Activated T-cell treated with anti-CD3 and anti-CD28 coated beads, Interleukin-2, amount 50 U/mL, for 1 hour (primary cell): ENCODE results near the gene INCENP.
"Not testable (repeated sequence)": the region's sequence is repeated elsewhere in the genome, so short reads cannot be mapped to it uniquely, and the experiment has no call there.

Experiments
- DNase-seq: peaks from one replicate; pipeline ENCODE4 v3.0.0-alpha.2; 2020

The INCENP gene

DNA sequence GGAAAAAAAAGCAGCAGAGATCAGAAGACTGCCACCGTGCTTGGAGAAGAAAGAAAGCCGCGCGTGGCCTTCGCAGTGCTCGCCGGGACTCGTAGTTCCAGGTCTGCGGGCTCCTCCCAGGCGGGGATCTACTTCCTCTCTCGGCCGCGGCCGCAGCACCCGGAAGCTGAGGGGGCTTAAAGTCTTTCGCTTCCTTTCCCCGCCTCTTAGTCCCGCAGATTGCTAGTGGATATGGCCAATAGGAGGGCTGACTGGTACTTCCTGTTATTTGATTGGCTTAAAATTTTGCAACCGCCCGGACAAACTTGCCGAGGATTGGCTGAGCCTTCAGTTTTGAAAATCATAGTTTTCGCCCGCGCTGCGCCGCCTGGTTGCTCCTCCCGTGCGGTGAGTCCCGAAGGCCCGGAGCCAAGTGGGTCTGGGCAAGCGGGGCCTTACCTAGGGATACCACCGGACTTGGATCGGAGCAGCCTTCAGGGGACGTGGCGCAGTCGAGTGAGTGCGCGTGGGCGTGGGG lies at the start of gene INCENP:
Gene INCENP, plus strand, starts transcription at position 343 of the 517 bp plus-strand sequence. CDS start 4,151 bp downstream, outside the sequence.
- peak; percentile 89 for DNase-seq

DNA sequence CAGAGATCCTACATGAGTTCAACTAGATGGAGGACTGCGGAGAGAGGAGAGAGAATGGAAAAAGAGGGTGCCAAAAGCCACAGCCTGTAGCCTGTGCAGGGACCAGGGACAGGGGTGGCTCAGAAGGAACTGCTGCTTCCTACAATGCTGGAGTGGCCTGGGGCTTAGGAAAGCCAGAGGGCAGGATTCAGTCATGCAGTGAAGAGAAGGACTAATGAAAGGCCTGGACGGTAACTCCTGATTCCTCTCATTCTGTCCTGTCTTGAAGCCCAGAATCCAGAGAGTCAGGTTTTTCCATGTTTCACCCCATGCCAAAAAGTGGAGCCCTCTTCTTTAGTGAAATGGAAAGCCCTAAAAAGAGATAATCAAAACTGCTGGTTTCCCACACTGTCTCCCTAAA lies 48.4 kb upstream of the INCENP start:
- DNase-seq, result no peak

DNA sequence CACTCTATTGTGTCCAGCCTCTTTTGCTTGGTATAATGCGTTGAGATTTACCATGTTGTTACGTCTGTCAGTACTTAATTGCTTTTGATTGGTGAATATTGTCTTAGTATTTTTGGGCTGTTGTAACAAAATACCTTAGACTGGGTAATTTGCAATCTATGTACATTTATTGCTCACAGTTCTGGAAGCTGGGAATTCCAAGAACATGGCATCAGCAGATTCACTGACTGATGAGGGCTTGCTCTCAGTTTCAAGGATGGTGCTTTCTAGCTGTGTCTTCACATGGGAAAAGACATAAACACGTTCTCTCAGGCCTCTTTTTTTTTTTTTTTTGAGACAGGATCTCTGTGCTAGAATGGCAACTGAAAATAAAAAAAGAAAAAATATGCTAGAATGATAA lies 46.7 kb upstream of the INCENP start:
- DNase-seq, result no peak

DNA sequence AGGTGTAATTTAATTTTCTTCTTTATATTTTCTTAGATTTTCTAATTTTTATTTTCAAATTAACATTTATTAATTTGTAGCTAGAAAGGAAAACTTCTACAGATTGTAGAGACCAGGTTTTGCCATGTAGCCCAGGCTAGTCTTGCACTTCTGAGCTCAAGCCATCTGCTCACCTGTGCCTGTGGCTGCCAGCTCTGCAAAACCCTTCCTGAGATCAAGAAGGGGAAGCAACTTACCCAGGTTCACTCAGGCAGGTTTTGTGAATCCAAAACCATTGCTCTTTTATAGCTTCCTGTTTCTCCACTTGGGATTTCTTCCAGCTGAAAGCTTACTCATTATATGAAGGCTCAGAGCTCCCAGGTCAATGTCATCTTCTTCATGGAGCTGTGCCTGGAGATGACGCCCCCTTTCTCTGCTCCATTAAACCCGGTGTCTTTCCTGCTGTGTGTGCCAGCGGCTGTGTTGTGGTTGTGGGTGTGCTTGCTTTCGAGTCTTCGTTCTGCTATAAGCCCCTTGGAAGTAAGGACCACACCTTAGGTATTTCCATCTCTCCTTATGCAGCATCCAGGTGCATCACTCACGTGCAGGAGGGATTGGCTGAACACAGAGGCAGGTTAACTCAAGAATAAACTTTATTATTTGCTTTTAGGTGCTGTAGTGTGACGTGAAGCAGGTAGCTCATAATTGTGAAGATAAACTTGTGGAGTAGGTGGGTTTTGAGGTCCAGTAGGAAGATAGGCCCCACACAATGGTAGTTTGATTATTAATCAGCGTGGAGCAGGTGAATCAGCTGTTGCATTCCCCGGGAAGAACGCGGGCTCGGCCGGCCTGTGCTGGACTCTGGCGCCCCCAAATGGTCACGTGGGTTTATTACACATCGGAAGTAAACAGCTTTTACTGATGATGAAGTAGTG lies 42.2 kb upstream of the INCENP start:
- DNase-seq, result peak; percentile 84

DNA sequence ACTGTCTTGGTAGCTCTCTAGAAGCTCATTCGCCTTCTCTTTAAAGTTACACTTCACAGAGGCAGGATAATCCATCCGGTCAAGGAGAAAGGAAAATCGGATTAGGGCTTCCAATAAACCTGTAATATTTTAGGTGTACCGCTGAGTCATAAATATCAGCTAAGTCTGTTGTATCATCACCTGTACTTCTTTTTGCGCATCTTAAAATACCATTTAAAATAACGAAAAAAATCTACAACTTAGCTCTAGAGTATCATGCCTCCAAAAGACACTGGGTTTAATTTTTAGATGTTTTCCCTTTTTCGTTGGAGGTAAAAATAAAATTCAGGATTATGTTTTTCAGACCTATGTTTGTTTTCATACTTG lies 41.5 kb upstream of the INCENP start:
- DNase-seq, result no peak

DNA sequence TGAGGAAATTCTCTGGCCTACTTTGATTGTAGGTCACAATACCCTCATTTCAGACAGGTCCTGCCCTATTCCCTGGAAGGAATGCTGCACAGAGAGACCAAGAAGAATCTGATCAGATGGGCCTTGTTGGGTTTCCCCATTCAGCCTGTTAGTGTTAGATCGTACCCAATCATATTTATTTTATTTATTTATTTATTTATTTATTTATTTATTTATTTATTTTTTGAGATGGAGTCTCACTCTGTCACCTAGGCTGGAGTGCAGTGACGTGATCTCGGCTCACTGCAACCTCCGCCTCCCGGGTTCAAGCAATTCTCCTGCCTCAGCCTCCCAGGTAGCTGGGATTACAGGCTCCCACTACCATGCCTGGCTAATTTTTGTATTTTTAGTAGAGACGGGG lies 39.0 kb upstream of the INCENP start:
- not testable (repeated sequence) for DNase-seq

DNA sequence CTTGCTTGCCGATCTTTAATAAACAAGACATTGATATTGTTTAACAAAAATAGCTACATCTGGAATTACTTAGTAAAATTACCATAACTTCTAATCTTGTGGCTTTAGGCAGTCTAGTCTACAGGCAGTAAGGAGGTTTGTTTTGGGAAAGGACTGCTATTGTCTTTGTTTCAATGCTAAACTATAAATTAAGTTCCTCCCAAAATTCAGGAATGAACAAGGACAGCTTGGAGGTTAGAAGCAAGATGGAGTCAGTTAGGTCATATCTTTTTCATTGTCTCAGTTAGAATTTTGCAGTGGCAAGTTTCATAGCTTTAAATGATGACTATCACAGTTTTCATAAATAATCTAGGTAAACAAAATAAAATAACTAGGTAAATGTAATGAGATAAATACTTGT lies 36.1 kb upstream of the INCENP start:
- DNase-seq, result no peak

DNA sequence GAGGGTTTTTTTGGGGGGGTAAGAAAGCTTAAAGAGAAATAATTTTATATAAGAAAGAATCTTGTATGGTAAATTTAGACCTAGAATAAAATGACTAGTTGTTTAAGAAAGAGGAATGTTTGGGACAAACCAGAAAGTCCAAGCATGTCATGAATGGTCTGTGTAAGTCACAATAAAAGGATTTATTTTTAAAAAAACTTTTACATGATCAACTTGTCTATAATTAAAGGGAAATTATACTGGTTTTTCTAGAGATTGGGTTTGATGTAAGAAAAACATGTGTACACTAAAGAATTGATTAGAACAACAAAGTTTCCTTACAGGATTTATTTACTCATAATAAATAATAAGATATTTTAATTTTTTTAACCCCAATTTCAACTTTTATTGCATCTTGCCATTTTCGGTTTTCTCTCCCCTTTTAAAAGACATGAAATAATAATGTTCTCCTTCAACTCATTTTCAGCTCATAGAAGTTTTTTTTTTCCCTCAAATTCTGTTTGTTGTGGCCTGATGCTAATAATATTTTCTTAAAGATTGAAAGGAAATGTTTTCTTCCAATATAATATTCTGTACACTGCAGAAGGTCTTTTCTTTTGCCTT lies 35.4 kb upstream of the INCENP start:
- DNase-seq, result no peak

DNA sequence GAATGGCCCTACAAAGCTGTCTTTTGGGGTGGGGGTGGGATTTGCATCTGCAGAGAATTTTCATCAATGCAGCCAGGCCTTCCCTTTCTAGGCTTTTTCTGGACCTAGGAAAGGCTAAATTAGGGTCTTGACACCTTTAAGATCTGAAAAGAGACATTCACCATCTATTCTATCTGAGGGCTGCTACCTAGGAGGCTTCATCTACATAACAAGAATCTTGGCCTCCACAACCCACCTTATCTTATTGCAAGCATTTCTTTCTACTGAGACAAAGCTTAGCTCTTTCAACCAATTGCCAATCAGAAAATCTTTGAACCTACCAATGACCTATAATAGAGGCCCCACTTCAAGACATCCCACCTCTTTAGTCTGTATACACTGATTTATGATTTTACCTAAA lies 20.7 kb upstream of the INCENP start:
- no peak for DNase-seq

DNA sequence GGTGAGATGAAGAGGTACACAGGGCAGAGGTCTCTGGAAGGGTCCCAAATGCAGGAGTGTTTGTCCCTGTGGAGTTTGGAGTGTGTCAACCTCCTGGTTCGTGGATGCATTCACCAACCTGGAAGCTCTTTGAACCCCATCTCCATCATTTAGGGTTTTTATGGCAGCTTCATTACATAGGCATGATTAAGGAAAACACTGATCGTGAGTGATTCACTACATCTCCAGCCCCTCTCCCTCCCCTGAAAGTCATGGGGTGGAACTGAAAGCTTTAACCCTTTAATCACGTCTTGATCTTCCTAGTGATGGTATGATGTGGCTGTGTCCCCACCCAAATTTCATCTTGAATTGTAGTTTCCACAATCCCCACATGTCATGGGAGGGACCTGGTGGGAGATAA lies 19.8 kb upstream of the INCENP start:
- no peak for DNase-seq

DNA sequence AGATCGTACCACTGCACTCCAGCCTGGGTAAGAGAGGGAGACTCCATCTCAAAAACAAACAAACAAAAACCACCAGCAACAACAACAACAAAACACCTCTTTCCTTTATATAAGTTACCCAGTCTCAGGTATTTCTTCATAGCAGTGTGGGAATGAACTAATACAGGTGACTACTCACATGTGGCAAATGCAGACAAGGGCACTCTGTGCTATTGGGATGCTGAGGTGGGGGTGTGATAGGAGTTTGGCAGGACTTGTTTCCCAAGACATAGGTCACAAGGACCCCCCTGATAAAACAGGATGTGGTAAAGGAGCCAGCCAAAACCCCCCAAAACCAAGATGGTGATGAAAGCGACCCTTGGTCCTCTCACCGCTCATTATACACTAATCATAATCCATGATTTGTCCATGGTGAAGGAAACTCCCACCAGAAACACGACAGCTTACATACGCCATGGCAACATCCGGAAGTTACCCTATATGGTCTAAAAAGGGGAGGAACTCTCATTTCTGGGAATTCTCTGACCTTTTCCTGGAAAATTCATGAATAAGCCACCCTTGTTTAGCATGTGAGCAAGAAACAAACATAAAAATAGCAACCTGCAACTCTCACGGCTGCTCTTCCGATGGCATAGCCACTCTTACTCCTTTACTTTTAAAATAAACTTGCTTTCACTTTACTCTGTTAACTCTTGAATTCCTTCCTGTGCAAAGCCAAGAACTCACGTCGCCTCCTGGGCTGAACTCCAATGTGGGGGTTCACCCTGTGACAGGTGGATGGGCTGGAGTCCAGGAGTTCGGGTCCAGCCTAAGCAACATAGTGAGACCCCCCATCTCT lies 18.8 kb upstream of the INCENP start:
- DNase-seq, result no peak

DNA sequence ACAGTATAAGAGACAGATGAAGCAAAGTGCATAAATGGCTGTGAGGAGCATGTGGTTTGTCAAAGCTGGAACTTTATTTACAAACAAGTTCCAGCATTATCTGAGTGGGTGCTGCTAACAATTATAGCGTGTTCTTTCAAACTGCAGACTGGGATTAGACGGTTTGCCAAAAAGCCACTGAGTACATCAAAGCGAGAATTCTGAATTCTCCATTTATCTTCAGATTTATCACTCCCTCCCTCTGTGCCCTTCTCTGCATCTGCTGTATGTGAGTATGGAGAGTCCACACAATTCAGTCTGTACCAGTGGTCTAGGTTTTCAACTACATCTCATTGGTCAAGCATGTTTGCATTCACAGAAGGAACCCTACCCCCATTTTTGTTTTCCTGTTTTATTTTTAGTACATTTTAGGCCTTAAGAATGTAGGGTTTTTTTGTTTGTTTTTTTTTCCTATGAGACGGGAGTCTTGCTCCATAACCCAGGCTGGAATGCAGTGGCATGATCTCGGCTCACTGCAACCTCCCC lies 18.1 kb upstream of the INCENP start:
- no peak for DNase-seq

DNA sequence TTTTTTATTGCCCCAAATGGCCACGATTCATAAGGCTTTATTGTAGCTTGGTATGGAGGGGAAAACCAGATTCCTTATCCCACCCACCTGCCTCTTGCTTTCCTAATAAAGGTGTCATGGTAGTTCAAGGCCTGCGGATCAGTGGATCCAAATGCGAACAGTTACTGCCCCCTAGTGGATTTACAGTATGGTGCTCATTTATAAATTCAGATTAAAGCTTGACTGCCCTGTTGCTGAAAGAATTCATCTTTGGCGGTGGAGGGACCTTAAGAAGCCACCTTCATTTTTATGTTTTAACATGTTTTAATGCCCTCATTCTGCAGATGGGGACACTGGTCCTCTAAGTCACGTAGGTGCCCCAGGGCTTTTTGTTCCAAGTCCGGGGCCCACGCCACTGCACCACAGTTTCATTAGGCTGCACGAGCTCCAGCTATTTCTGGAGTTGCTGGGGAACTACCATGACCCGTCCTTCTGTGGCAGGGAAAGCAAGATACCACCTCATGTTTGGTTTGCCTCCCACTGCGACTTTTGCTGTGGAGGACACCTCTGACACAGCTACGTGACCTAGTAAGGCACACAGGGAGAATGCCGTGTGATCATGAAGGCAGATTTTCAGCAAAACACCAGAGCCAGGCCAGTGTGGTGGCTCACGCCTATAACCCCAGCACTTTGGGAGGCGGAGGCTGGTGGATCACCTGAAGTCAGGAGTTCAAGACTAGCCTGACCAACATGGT lies 15.6 kb upstream of the INCENP start:
- DNase-seq, result no peak

DNA sequence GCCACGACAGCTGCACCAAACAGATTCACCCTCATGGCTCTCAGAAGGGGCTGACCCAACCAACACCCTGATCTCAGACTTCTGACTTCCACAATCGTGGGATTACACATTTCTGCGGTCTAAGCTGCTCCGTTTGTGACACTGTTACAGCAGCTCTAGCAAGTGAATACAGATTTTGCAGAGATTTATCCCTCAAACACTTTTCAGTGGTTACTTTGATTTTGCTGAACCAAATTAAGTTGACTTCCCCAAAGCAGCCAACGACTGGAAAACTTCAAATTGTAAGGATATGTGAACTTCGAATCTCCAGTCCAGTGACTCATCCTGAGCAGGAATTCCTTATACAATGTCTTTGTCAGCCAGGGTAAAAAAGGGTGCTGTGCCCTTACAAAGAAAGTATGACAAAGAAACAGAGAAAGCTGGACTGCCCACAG lies 14.8 kb upstream of the INCENP start:
- no peak for DNase-seq

DNA sequence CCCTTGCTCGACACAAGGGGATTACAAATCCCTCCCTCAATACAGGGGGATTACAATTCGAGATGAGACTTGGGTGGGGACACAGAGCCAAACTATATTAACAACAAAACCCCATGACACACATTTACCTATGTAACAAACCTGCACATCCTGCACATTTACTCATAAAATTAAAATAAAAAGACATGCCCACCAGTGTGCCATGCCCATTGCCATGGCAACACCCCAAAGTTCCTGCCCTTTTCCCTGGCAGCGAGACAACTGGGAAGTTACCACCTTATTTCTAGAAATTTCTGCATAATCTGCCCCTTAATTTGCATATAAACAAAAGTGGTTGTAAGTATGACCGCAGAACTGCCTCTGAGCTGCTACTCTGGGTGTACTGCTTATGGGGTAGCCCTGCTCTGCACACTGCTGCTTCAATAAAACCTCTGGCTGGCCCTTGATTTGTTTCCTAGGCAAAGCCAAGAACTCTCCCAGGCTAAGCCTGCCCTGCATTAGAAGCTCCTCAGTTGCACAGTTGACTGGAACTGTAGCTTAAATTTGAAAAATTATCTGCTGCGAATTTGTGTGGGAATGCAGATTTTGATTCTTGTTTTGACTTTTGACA lies 8.6 kb upstream of the INCENP start:
- no peak for DNase-seq

DNA sequence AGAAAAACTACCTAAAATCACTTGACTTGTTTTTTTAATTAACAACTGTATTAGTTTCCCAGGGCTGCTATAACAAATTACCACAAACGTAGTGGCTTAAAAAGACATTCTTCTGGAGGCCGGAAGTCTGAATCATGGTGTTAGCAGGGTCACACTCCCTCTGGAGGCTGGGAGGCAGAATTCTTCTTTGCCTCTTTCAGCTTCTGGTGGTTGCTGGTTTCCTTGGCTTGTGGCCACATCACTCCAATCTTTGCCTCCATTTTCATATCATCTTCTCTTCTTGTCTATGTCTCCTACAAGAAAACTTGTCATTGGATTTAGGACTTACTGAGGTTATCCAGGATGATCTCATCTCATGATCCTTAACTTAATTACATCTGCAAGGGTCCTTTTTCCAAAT lies 7.4 kb upstream of the INCENP start:
- DNase-seq, result no peak

DNA sequence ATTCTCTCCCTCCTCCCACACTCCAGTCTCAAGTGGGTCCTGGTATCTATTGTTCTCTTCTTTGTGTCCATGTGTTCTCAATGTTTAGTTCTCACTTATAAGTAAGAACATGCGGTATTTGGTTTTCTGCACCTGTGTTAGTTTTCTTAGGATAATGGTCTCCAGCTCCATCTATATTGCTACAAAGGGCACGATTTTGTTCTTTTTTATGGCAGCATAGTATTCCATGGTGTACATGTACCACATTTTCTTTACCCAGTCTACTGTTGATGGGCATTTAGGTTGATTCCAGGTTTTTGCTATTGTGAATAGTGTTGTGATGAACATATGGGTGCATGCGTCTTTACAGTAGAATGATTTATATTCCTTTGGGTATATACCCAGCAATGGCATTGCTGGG lies 4.2 kb upstream of the INCENP start:
- no peak for DNase-seq

DNA sequence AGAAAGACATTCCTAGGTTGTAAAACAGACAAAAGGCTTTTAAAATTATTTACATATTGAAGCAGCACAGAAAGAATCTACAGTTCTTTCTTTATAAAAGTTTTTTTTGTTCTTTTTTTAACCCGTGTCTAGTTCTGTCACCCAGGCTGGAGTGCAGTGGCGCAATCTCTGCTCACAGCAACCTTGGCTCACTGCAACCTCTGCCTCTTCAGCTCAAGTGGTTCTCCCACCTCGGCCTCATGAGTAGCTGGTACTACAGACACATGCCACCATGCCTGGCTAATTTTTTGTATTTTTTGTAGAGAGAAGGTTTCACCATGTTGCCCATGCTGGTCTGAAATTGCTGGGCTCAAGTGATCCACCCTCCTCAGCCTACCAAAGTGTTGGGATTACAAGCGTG lies 3.8 kb upstream of the INCENP start:
- no peak for DNase-seq

DNA sequence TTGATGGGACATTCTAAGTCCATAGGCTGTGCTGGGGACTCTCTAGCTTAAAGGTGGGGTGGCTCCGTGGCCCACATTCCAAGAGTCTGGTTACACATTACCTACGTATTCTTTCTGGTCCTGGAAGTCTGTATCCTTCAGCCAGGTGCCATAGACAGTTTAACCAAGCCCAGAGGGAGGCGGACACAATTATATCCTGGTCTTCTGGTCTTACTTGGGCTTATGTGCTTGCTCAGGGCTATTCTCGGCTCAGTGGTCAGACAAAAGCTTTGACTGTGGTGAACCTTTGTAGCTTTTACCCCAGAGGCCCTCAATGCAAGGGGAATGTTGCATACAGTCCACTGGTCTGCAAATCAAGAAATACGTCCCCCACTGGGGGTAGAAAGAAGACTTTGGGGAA lies 3.4 kb upstream of the INCENP start:
- no peak for DNase-seq

DNA sequence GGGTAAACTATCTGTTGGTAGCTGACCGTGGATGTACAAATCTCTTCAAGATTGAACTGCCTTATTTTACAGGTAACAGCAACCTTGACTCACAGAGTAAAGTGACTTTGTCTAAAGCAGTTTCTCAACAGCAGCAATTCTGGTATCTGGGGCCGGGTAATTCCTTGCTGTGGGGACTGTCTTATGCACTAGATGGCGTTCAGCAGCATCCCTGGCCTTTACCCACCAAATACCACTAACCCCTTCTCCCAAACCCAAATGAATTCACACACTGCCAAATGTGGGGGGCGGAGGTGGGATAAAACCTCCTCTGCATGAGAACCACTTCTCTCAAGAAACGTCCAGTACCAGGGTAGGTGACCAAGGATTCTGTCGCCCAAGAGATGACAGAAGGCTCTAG lies 1.7 kb upstream of the INCENP start:
- no peak for DNase-seq

DNA sequence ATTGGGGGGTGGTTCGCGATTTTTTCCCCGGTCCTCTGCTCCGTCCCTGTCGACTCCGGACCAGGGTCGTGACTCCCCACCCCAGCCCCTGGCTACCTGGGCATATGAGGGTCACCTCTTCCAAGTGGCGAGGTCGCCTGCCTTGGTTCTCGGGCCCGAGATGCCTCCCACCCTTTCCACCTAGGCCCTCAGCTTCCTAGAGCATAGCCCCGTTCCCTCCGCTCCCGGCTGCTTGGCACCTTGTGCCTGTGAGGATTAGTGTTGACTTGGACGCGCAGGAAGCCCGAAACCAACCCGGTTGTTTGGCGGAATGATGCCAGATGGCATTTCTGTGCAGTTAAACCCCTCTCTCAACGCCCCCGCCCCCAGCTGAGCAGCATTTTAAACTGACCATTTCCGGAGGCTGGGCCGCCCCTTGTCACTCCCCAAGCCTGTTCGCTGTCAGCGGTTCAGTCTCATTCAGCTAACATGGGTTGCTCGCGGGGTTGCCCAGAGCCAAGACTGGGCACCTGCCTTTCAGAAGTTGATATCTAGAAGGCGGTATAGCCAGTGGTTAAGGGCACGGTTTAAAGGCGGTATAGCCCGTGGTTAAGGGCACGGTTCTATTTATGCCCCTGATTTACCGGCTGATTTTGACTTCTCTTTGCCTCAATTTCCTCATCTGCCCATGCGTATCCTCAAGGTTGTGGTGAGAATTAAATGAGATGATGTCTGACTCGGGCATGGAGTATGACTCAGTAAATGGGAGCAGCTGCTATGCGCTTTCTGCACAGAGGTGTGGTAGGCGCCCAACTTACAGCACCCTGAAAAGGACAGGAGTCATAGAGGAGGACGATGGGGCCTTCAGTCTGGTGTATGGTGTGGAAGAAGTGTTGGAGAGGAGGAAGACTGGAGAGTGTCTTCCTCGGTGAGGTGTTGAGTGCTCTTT lies 639 bp downstream of the INCENP start:
- DNase-seq, result no peak
